Measurements from ENCODE around the gene MIEF2. TPM values are rescaled to one million over a fixed set of nuclear protein-coding genes. Genes with fewer than 3 reads are reported as not detected.
"Not testable (repeated sequence)": the region's sequence is repeated elsewhere in the genome, so short reads cannot be mapped to it uniquely, and the experiment has no call there.

Gene MIEF2, protein sequence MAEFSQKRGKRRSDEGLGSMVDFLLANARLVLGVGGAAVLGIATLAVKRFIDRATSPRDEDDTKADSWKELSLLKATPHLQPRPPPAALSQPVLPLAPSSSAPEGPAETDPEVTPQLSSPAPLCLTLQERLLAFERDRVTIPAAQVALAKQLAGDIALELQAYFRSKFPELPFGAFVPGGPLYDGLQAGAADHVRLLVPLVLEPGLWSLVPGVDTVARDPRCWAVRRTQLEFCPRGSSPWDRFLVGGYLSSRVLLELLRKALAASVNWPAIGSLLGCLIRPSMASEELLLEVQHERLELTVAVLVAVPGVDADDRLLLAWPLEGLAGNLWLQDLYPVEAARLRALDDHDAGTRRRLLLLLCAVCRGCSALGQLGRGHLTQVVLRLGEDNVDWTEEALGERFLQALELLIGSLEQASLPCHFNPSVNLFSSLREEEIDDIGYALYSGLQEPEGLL
- 10.1 and 19.3 TPM in 2 replicates for polyA plus RNA-seq (2014; cell fraction: cytosol; rRNA removed)
- polyA plus RNA-seq (2014; cell fraction: nucleus; rRNA removed) = 34.9 and 35.8 TPM in 2 replicates

DNA sequence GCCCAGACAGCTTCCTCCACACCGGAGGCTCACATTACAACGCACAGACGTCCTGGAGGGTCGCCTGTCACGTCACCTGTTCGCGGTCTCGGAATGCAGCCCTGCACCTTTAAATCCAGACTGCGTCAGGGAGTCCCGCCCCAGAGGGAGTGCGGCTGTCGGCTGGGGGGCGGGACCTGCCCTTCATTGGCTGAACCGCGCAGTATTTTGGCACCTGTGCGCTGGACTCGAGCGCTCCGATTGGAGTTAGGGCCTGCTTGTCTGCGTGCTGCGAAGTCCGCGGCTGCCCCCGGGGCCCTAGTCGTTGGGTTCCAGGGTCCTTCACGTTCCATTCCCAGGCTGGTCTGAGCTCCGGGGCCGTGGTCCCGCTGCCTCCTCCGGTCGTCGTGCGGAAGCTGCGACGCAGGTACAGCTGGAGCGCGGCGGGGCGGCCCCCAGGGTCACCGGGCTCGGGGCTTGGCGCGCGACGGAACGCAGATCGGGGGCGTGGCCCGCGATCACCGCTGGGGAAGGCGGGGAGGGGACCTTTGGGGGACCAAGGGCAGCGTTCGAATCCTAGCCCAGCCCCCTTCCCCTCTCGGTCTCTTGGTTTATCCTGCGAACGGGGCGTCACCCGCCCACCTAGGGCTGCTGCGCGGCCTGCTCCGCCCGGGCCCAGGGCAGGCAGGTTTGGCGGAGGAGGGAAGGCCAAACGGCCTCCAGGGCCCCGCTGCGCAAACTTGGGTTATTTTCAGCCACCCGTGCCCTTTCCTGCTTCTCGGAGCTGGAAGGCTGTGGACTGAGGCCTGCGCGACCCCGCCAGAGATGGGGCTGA, at the start of gene MIEF2:
Gene MIEF2 (plus strand): TSS at position 331 of the 814 bp plus-strand sequence. CDS start 2,059 bp downstream, outside the sequence.
- peak; percentile 95 for DNase-seq (ENCODE audit: low spot score)

DNA sequence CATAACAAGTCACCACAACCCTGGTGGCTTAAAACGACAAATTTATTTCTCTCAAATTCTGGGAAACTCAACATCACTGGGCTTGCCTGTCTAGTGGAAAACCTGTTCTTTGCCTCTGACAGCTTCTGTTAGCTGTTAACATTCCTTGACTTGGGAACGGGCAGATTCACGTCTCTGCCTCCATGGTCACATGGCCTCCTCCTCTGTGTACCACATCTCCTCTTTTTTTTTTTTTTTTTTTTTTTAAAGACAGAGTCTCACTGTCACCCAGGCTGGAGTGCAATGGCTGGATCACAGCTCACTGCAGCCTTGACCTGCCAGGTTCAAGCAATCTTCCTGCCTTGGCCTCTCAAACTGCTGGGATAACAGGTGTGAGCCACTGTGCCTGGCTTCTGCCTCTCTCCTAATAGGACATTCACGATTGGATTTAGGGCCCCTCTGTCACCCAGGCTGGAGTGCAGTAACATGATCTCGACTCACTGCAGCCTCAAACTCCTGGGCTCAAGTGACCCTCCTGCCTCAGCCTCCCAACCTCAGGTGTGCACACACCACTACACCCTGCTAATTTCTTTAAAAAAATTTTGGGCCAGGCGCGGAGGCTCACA, 46.7 kb upstream of the MIEF2 start:
- DNase-seq (ENCODE audit: low spot score) = no peak

DNA sequence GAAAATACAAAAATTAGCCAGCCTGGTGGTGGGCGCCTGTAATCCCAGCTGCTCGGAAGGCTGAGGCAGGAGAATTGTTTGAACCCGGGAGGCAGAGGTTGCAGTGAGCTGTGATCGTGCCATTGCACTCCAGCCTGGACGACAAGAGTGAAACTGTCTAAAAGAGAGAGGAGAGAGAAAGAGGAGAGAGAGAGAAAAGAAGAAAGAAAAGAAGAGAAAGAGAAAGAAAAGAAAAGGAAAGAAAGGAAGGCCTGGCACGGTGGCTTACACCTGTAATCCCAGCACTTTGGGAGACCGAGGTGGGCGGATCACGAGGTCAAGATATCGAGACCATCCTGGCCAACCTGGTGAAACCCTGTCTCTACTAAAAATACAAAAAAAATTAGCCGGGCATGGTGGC, 43.6 kb upstream of the MIEF2 start:
- not testable (repeated sequence) for DNase-seq (ENCODE audit: low spot score)

DNA sequence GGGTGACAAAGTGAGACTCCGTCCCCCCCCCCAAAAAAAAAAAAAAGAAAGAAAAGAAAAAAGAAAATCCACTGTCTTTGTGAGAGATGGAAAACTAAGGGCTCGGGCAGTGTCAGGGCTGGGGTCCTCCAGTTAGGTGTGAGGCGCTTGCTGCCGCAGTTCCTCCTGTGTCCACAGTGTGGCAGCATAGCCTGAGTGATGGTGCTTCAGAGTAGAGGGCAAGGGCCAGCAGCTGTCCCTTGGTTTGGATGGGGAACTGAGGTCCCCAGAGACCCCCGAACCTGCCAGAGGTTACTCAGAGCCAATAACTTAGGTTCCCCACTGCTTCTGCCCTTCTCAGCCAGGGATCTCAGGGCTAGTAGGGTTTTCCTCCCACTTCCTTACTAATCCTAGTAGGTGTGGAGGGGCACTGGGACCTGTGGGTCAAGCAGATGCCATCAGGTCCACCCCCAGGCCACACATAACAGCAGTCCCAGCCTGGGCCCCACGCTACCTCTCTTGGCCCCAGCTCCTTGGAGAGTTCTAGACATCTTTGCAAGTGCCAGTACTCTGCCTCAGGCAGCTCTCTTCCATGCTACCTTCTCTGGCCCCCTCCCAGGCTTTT, 42.9 kb upstream of the MIEF2 start:
- DNase-seq (ENCODE audit: low spot score) = peak; percentile 78

DNA sequence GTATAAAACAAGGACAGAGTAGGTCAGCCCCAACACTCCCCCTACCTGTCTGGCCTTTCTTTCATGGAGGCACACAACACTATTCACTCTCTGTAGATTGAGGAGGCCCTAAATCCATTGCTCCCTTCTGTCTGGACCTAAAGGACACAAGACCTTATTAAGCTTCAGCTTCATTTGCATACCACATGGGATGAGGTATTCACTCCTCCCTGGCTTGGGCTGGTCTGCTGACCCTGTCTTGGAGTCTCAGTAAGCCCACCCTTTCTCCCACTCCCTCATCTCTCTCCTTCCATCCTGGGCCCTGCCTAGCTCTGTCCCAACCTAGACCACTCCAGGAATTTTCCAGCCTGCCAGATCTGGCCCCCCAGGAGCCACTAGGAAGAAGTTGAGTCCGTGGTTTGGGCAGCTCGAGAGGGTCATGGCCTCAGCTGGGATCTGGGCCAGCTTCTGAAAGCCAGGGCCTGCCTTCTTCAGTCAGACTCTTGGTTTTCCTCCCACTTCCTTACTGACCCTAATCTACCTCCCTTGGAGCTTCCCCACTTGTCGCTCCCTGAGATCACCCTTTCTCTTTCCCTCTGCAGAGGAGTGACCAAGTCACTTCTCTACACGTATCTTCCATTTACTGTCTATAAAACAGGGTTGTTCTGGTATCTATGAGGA, 41.6 kb upstream of the MIEF2 start:
- no peak for DNase-seq (ENCODE audit: low spot score)

DNA sequence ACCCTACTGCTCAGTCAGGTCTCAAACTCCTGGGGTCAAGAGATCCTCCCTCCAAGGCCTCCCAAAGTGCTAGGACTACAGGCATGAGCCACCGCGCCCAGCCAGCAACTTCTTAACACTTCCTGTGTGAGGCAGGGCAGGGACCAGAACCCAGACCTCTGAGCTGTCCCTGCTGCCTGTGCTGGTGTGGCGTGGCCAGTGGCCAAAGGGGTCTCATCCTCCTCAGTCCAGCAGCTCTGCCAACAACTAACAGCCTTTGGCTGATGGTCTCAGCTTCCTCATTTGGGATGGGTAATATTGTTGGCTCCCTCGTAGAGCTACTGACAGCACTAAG, 36.4 kb upstream of the MIEF2 start:
- no peak for DNase-seq (ENCODE audit: low spot score)

DNA sequence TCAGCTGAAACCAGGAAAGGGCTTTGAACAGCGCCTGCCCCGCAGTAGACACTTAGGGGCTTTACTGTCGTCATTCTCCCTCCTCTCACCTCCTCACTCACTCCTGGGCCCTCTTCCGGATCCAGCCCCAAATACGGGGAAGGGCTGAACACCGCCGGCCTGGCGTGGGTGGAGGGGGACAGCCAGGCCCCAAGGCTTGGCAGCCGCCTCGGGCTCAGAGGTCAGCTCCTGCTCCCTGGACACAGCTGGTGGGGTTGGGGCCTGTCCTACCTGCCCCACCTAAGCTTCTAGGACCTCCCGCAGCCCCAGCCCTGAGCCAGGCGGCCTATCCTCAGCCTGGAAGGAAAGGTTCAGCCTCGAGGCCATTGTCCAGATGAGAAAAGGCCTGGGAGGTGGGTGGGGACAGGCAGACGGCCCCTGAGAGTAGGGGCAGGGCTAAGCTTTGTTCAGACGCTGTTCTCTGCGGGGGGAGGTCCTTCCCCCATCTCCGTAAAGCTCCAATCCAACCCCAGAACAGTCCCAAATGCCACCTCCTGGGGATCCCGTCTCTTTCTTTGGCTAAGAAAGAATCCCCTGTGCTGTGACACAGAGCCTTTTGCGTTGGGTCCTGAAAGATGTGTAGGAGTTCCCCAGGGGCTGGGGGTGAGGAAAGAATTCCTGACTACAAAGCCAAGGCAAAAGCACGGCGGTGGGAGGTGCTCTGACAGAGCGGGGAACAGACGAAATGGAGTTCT, 35.9 kb upstream of the MIEF2 start:
- peak; percentile 81 for DNase-seq (ENCODE audit: low spot score)

DNA sequence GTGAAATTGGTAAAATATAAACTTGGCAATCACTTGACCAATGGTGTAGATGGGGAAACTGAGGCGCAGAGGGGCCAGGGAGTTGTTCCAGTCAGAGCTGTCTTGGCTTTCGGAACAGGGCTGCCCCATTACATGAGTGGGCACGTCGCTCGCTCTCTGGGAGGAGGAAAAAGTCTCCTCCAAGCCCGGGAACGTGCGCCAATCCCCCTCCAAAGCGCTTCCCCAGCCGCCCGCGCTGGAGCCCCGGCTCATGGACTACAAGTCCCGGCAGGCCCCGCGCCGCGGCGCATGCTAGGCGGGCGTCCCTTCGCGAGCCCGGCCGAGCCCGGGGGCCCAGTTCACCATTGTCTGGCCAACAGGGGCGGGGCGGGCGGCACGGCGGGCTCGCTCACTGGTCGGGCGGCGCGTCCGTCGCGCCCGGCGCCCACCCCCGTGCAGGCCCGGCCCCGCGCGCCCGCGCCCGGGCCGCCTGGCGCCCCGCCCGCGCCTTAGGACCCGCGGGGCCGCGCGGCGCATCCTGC, 35.3 kb upstream of the MIEF2 start, which contains the start of gene LLGL1:
Gene LLGL1 (plus strand): TSS at position 515 of the 521 bp plus-strand sequence. CDS start 48 bp downstream, outside the sequence.
- DNase-seq (ENCODE audit: low spot score) = peak; percentile 95

DNA sequence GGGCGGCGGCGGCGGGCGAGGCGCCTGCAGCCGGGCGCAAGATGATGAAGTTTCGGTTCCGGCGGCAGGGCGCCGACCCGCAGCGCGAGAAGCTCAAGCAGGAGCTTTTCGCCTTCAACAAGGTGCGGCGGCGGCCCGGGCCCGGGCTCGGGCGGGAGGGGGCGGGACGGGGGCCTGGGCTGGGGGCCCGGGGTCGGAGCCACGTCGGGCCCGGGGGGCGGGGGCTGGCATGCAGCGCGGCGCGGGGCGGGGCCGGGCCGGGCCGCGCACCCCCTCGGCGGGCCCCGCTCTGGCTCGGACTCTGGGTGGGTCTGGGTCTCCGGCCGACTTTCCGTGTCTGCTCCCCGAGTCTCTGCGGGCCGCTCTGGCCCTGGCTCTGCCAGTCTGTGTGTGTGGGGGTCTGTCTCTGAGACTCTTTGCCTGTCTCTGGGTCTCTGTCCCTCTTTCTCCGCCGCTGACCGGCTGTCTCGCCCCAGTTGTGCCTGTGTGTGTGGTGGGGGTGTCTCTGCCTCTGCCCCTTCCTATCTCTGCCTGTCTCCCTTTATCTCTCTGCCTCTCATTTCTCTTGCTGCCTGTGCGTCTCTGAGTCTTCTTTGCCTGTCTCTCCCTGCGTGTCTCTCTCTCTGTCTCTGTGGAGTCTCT, 34.7 kb upstream of the MIEF2 start:
- no peak for DNase-seq (ENCODE audit: low spot score)

DNA sequence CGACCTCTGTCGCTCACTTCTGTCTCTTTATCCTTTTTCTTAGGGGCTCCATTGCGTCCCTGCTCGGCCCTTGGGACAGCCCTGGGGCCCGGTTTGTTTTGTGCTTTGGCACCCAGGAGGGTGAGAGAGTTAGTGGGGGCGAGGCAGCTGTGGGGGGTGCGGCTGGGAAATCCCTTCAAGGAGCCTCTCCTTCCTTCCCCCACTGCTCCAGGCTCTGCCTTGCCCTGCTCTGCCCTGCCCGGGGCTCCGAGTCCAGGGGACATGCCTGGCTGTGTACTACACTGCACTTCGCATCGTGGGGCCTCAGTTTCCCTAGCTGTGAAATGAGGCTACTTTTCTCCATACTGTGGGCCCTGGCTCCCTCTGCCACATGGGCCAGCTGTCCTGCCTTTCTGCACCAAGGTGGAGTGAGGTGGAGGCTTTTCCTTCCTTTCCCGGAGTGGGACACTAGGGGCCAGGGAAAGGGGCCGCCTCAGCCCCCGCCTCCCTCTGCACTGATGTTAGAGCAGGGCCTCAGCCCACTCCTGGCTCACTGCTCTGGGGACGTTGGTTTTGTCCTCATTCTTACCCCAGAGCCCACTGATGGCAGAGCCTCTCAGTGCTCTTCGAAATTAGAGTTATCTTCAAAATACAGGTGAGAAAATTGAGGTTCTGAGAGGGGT, 34.0 kb upstream of the MIEF2 start:
- DNase-seq (ENCODE audit: low spot score) = no peak

DNA sequence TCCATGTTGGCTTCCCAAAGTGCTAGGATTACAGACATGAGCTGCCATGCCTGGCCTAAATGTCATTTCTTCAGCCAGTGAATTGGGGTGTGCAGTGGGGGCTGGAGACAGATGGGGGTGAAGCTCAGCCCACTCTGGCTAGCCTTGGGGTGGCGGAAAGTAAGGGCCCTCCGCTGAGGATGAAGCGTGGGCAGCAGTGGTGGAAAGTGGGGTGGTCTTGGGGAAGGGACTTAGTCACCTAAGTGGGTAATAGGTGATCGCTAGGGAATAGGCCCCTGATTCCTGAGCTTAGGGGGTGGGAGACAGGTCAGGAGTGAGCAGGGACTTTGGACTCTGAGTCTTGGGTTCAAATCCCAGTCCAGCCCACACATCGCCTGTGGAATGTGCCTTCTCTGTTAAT, 32.8 kb upstream of the MIEF2 start:
- DNase-seq (ENCODE audit: low spot score) = no peak

DNA sequence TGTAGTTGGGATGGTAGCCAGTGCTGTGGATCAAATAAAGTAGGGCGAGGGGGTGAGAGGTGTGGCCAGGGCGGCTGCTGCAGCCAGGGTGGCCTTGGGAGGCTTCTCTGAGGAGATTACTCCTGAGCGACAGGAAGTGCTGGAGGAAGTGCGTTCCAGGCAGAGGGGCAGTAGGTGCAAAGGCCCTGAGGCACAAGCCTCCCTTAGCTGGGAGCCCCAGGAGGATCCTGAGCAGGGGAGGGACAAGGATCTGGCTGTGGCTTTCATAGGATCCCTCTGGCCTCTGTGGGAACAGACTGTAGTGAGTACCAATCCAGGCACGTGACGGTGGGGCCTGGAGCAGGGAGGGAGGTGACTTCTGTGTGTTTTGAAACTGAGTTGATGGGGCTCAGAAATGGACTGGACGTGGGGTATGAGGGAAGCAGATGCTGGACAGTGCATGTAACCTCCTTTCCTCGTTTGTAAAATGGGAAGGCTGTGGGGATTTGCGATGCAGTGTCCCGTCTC, 32.2 kb upstream of the MIEF2 start:
- no peak for DNase-seq (ENCODE audit: low spot score)

DNA sequence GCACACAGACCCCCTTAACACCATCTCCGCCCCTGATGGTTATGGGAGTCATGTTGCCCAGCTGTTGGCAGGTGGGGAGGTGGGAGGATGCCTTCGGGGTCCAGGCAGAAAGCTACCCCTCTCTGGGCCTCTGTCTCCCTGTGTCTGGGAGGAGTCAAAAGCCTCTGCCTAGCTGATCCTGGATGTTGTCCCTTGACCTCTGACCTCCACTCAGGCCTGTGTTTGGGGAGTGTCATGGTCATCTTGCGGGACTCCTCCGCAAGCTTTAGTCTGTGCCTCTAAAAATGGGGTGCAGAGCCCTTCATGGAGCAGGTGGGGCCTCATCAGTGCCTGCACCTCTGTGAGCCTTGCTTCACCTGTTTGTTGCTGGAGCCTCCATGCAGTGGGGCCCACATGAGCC, 31.2 kb upstream of the MIEF2 start:
- no peak for DNase-seq (ENCODE audit: low spot score)

DNA sequence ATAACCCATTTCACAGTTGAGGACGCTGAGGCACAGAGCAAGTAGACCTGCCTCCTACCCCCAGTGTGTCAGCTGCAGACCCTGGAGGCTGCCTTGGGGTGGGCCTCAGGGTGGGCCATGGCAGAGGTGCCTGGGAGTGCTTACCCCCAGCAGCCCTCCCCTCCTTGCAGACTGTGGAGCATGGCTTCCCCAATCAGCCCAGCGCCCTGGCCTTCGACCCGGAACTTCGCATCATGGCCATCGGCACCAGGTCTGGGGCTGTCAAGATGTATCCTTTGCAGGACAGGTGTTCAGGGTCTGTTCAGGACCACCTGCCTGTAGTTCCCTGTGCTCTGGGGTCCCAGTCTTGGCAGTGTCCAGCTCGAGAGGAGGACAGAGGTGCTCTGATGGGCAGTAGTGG, 30.7 kb upstream of the MIEF2 start:
- DNase-seq (ENCODE audit: low spot score) = no peak

DNA sequence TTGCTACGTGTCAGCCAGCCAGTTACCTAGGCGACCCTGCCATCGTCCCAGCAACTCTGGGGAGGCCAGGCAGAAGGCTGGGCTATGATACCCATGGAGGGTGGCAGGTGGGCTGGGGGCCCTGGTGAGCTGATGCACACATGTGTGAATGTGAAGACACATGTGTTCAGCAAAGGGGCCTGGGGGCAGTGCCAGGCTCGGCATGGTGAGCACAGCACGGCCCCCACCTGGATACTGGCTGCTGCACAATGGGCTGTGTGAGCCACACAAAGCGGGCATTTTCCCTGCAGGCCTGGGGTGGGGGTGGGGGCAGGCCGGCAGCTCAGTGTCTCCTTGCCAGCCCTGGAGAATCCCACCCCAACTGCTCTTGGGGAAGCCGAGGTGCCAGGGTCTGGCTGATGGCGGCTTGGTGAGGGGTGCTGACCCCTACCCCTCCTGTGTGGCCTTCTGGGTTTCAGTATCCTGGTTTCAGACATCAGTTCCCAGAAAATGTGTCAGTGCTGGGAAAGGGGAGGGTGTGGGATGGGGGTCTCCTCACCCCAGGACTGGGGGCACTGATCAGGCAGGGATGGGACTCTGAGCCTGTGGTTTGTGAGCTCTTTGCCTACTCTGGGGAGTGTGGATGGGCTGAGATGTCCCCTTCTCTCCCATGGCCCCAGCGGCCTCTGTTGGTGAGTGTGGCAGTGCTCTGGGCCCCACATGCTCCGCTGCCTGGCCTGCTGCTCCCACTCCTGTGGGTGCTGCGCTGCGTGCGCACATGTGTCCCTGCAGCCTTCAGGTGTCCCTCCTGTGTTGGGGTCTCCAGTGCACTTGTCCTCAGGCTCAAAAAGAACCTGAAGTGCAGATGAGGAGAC, 29.9 kb upstream of the MIEF2 start:
- no peak for DNase-seq (ENCODE audit: low spot score)

DNA sequence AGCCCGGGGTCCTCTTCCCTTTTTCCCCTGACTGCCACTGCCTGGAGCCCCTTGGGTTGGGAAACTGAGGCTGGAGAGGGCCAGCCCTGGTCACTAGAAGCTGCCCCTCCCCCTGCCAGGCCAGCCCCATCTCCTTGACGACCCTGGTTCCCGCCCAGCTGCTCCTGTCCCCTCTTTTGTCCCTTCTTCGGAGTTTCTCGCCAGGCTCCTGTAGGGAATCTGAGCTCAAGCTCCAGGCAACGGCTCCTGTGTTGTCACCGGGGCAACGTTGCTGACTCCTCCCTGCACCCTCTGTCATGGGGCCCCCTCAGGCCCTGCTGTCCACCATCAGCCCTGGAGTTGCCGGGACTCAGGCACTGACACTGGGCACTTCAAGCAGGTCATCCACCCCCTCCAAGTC, 29.3 kb upstream of the MIEF2 start:
- no peak for DNase-seq (ENCODE audit: low spot score)

DNA sequence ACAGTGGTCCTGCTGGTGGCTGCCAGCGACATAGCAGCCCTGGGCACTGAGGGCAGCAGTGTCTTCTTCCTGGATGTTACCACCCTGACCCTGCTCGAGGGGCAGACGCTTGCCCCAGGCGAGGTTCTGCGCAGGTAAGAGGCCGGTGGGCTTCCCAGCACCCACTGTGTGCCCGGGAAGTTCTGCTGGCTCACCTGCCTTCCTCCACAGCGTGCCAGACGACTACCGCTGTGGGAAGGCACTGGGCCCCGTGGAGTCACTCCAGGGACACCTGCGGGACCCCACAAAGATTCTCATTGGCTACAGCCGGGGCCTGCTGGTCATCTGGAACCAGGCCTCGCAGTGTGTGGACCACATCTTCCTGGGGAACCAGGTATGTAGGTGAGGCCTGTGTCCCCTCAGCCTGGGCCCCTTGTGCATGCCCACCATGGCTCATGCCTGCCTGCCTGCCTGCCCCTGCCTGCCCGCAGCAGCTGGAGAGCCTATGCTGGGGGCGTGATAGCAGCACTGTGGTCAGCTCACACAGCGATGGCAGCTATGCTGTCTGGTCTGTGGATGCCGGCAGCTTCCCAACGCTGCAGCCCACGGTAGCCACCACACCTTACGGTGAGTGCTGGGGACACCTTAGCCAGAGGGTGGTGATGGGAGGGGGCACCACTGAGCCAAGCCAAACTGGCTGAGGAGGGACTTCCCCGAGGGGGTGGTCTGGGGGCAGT, 26.5 kb upstream of the MIEF2 start:
- DNase-seq (ENCODE audit: low spot score) = no peak

All from SK-N-DZ (cell line).